ENCODE measurements around the gene PHTF2. TPM values are rescaled to one million over a fixed set of nuclear protein-coding genes. Genes with fewer than 3 reads are reported as not detected.

Gene PHTF2
- total RNA-seq, 2 experiments from 2014 or later: 41.5 to 56.4 TPM

Other genes with a start within 250 kb of the PHTF2 start
- gene RSBN1L, start 102.3 kb upstream of the PHTF2 start, total RNA-seq: 10 to 100 TPM; 23.3 to 26.7 TPM
- gene TMEM60, start 339 bp upstream of the PHTF2 start, total RNA-seq: 10 to 100 TPM; 13.2 to 19.4 TPM

Data from activated CD8-positive, alpha-beta memory T cell treated with anti-CD3 and anti-CD28 coated beads, Interleukin-2, amount 10 ng/mL, durations not matched to agents 7 days and 5 days (primary cell).